H9 (cell line): ENCODE data around the gene HGS. TPM values are rescaled to one million over a fixed set of nuclear protein-coding genes. Genes with fewer than 3 reads are reported as not detected.

Source experiments
- DNase-seq: peaks from one replicate; pipeline ENCODE4 v3.0.0-alpha.2; 2017
- H2AFZ ChIP-seq: one replicate; pipeline ENCODE4 v1.6.1; 2013; ENCODE audit warnings: mild to moderate bottlenecking, low read length, control low read depth, moderate library complexity
- H2AK5ac ChIP-seq: 2 replicates; pipeline ENCODE4 v1.6.1; 2013; ENCODE audit warnings: low read length, control low read depth, mixed read lengths; ENCODE audit not compliant: insufficient read length
- H2BK120ac ChIP-seq: one replicate; pipeline ENCODE4 v1.6.1; 2013; ENCODE audit warnings: low read depth, mild to moderate bottlenecking, low read length, control low read depth, inconsistent platforms; ENCODE audit not compliant: poor library complexity, severe bottlenecking
- H2BK12ac ChIP-seq: 2 replicates; pipeline ENCODE4 v1.6.1; 2013; ENCODE audit warnings: low read length, control low read depth, mixed read lengths, low read depth; ENCODE audit not compliant: insufficient read length
- H2BK15ac ChIP-seq: 2 replicates; pipeline ENCODE4 v1.6.1; 2013; ENCODE audit warnings: low read depth, low read length, control low read depth
- H2BK20ac ChIP-seq: one replicate; pipeline ENCODE4 v1.6.1; 2013; ENCODE audit warnings: low read depth, mild to moderate bottlenecking, low read length, control low read depth, inconsistent platforms; ENCODE audit not compliant: poor library complexity, severe bottlenecking
- H2BK5ac ChIP-seq: 2 replicates; pipeline ENCODE4 v1.6.1; 2013; ENCODE audit warnings: low read length, control low read depth, mixed read lengths; ENCODE audit not compliant: insufficient read length
- H3K14ac ChIP-seq: 2 replicates; pipeline ENCODE4 v1.6.1; 2013; ENCODE audit warnings: low read length, control low read depth; ENCODE audit not compliant: insufficient read depth
- H3K18ac ChIP-seq: 2 replicates; pipeline ENCODE4 v1.6.1; 2013; ENCODE audit warnings: low read depth, mild to moderate bottlenecking, mixed read lengths, low read length, control low read depth; ENCODE audit not compliant: insufficient read length
- H3K23ac ChIP-seq: 2 replicates; pipeline ENCODE4 v1.6.1; 2013; ENCODE audit warnings: low read length, control low read depth, mixed read lengths, low read depth; ENCODE audit not compliant: insufficient read length
- H3K23me2 ChIP-seq: 2 replicates; pipeline ENCODE4 v1.6.1; 2013; ENCODE audit warnings: low read depth, mild to moderate bottlenecking, mixed read lengths, low read length, control low read depth; ENCODE audit not compliant: insufficient read length, poor library complexity, severe bottlenecking
- H3K27ac ChIP-seq: 2 replicates; pipeline ENCODE4 v1.5.1; 2013; ENCODE audit warnings: low read length, control low read depth, mixed read lengths, low read depth; ENCODE audit not compliant: insufficient read length
- H3K27me3 ChIP-seq: 2 replicates; pipeline ENCODE4 v1.6.1; 2013; ENCODE audit warnings: low read length, control low read depth, inconsistent platforms; ENCODE audit not compliant: insufficient read depth
- H3K4ac ChIP-seq: 2 replicates; pipeline ENCODE4 v1.6.1; 2013; ENCODE audit warnings: low read depth, mild to moderate bottlenecking, control low read depth, inconsistent platforms, low read length, moderate library complexity
- H3K4me1 ChIP-seq: 2 replicates; pipeline ENCODE4 v1.6.1; 2013; ENCODE audit warnings: low read length, control low read depth, inconsistent platforms; ENCODE audit not compliant: insufficient read depth
- H3K4me2 ChIP-seq: 2 replicates; pipeline ENCODE4 v1.6.1; 2013; ENCODE audit warnings: low read length, control low read depth, mixed read lengths; ENCODE audit not compliant: insufficient read length, insufficient read depth
- H3K56ac ChIP-seq: 2 replicates; pipeline ENCODE4 v1.6.1; 2013; ENCODE audit warnings: low read depth, mild to moderate bottlenecking, mixed read lengths, low read length, control low read depth; ENCODE audit not compliant: insufficient read length
- H3K79me1 ChIP-seq: 2 replicates; pipeline ENCODE4 v1.6.1; 2013; ENCODE audit warnings: low read depth, mild to moderate bottlenecking, moderate library complexity, low read length, control low read depth, inconsistent platforms; ENCODE audit not compliant: insufficient read depth, poor library complexity, severe bottlenecking
- H3K79me2 ChIP-seq: 2 replicates; pipeline ENCODE4 v1.6.1; 2013; ENCODE audit warnings: low read length, control low read depth, inconsistent platforms; ENCODE audit not compliant: insufficient read depth
- H3K9ac ChIP-seq: 2 replicates; pipeline ENCODE4 v1.6.1; 2013; ENCODE audit warnings: low read length, control low read depth, mixed read lengths; ENCODE audit not compliant: insufficient read length; ENCODE audit errors: extremely low read depth
- H3K9me3 ChIP-seq: one replicate; pipeline ENCODE4 v1.6.1; 2013; ENCODE audit warnings: low read depth, low read length, inconsistent platforms; ENCODE audit not compliant: control insufficient read depth
- H3T11ph ChIP-seq: one replicate; pipeline ENCODE4 v1.6.1; 2013; ENCODE audit warnings: mild to moderate bottlenecking, low read length, control low read depth, inconsistent platforms
- H4K20me1 ChIP-seq: one replicate; pipeline ENCODE4 v1.6.1; 2013; ENCODE audit not compliant: control insufficient read depth, insufficient read length, insufficient read depth
- H4K5ac ChIP-seq: 2 replicates; pipeline ENCODE4 v1.6.1; 2013; ENCODE audit warnings: low read depth, mild to moderate bottlenecking, mixed read lengths, low read length, control low read depth; ENCODE audit not compliant: insufficient read length
- H4K8ac ChIP-seq: replicated peaks from 2 replicates; pipeline ENCODE4 v1.6.1; 2013; ENCODE audit warnings: low read length, control low read depth, mixed read lengths, low read depth; ENCODE audit not compliant: insufficient read length
- H4K91ac ChIP-seq: 2 replicates; pipeline ENCODE4 v1.6.1; 2013; ENCODE audit warnings: low read depth, mild to moderate bottlenecking, moderate library complexity, mixed read lengths, low read length, control low read depth; ENCODE audit not compliant: insufficient read length
- H3K27ac Mint-ChIP-seq, 3 experiments: 2 replicates in 2 of 3; 3 replicates in 1 of 3; pipeline ENCODE4 v1.8.0; 2020 to 2021; ENCODE audit warnings: mixed read lengths in 3 of 3, mild to moderate bottlenecking in 1 of 3, moderate library complexity in 1 of 3
- H3K27me3 Mint-ChIP-seq: 2 replicates; pipeline ENCODE4 v1.8.0; 2021; ENCODE audit warnings: low read depth, mild to moderate bottlenecking, moderate library complexity, mixed read lengths
- H3K36me3 Mint-ChIP-seq, 3 experiments: 2 replicates in 2 of 3; 3 replicates in 1 of 3; pipeline ENCODE4 v1.8.0; 2020 to 2021; ENCODE audit warnings: low read depth in 3 of 3, mixed read lengths in 3 of 3; ENCODE audit not compliant: insufficient read depth in 1 of 3
- H3K4me1 Mint-ChIP-seq, 2 experiments: 2 replicates each; pipeline ENCODE4 v1.8.0; 2020; ENCODE audit warnings: mixed read lengths in 2 of 2
- H3K4me3 Mint-ChIP-seq, 2 experiments: 2 replicates in 1 of 2; 3 replicates in 1 of 2; pipeline ENCODE4 v1.8.0; 2020 to 2021; ENCODE audit warnings: mild to moderate bottlenecking in 2 of 2, mixed read lengths in 2 of 2, moderate library complexity in 1 of 2
- H3K9me3 Mint-ChIP-seq, 2 experiments: 2 replicates in 1 of 2; 3 replicates in 1 of 2; pipeline ENCODE4 v1.8.0; 2020; ENCODE audit warnings: mild to moderate bottlenecking in 2 of 2, mixed read lengths in 2 of 2, moderate library complexity in 1 of 2
- CTCF ChIP-seq: fragments of 200-600 bp; sonication (generic); conservative IDR thresholded peaks from 3 replicates; pipeline ENCODE4 v1.8.0; 2021; ENCODE audit warnings: antibody characterized with exemption, mild to moderate bottlenecking
- WGBS: extraction: QIAGEN DNeasy Blood & Tissue Kit; methylation state at CpG from one replicate; pipeline ENCODE4 v1.1.7; 2013; ENCODE audit warnings: missing lambda C conversion rate, low lambda C conversion rate, mixed read lengths; ENCODE audit not compliant: insufficient read length; ENCODE audit errors: extremely low coverage; 5-methylcytosine and 5-hydroxymethylcytosine counted together
- microRNA-seq: library from miRNA; unstranded; fragments of <30 nt; microRNA quantifications from one replicate; pipeline ENCODE4, GENCODE V29; 2020; ENCODE audit warnings: borderline microRNAs expressed
- total RNA-seq: library from RNA; stranded (reverse); gene quantifications from 2 replicates; pipeline ENCODE4 v1.2.1, GENCODE V29; 2021

Gene HGS
- total RNA-seq, 1 experiment from 2014 or later = 106 TPM

GRCh38 chr17:81741594-81742452 lies 58.0 kb downstream of the HGS start:
- Histone ChIP-seq H3K23me2 (no peaks in the 10 kb centered on the region), H2BK12ac (no peak overlapping the region), H3T11ph (no peak overlapping the region), H3K18ac (no peak overlapping the region), H2AK5ac (no peak overlapping the region), H4K8ac (no peak overlapping the region), H4K5ac (no peak overlapping the region), H3K4me2 (no peak overlapping the region), H3K27ac (no peak overlapping the region), H2AFZ (no peak overlapping the region), H3K14ac (no peak overlapping the region; the same call in 1 of the 2 replicates), H3K23ac (no peak overlapping the region), H3K9me3 (no peaks in the 10 kb centered on the region), H3K79me1 (no peaks in the 10 kb centered on the region), H3K56ac (no peak overlapping the region), H2BK15ac (no peak overlapping the region), H3K4ac (no peak overlapping the region), H3K27me3 (no peaks in the 10 kb centered on the region), H3K9ac (no peak overlapping the region), H2BK20ac (no peak overlapping the region), H3K79me2 (no peaks in the 10 kb centered on the region), H4K20me1 (no peaks in the 10 kb centered on the region), H4K91ac (no peak overlapping the region), H2BK120ac (no peak overlapping the region), H2BK5ac (no peak overlapping the region), H3K4me1 (no peaks in the 10 kb centered on the region)
- Mint-ChIP-seq H3K36me3 (no peaks in the 10 kb centered on the region), H3K9me3 (peaks cover 0 to 4% of the 10 kb centered on the region in 2 experiments; a peak in 2 of 5 replicates), H3K4me1 (no peaks in the 10 kb centered on the region), H3K27ac (no peak overlapping the region), H3K4me3 (no peak overlapping the region; a peak in 1 of 5 replicates), H3K27me3 (peaks cover 8% of the 10 kb centered on the region)
- WGBS = no CpG with 5 or more reads among the region's 26 CpGs
- TF ChIP-seq CTCF = no peak
- no peak for DNase-seq

Small RNAs within 50 kb of the gene (microRNA-seq; reads per million reads assigned to microRNA genes)
- gene MIR6786 = not detected

Other genes starting within 250 kb of the HGS start
- 4,136 and 4,160 TPM in 2 replicates for gene ACTG1, start 171.2 kb upstream of the HGS start, total RNA-seq
- 1.0 and 1.6 TPM in 2 replicates for gene FSCN2, start 155.6 kb upstream of the HGS start, total RNA-seq
- 54.0 and 54.8 TPM in 2 replicates for gene FAAP100, start 131.7 kb upstream of the HGS start, total RNA-seq
- 103 and 104 TPM in 2 replicates for gene NPLOC4, start 46.9 kb upstream of the HGS start, total RNA-seq
- 1.2 and 1.4 TPM in 2 replicates for gene TSPAN10, start 46.8 kb upstream of the HGS start, total RNA-seq
- gene PDE6G, start 27.5 kb upstream of the HGS start, total RNA-seq = 5.7 TPM in 2 replicates
- gene OXLD1, start 17.4 kb upstream of the HGS start, total RNA-seq = 20.2 and 25.0 TPM in 2 replicates
- 57.5 and 60.8 TPM in 2 replicates for gene CCDC137, start 17.3 kb upstream of the HGS start, total RNA-seq
- gene ARL16, start 214 bp upstream of the HGS start, total RNA-seq = 55.4 and 58.6 TPM in 2 replicates
- gene MRPL12, start 19.4 kb downstream of the HGS start, total RNA-seq = 140 and 146 TPM in 2 replicates
- 28.1 and 30.9 TPM in 2 replicates for gene SLC25A10, start 28.3 kb downstream of the HGS start, total RNA-seq
- gene GCGR, start 120.1 kb downstream of the HGS start, total RNA-seq = 0.24 and 0.26 TPM in 2 replicates
- gene MCRIP1, start 149.3 kb downstream of the HGS start, total RNA-seq = 117 and 118 TPM in 2 replicates
- 0.15 and 0.22 TPM in 2 replicates for gene PPP1R27, start 151.0 kb downstream of the HGS start, total RNA-seq
- gene P4HB, start 176.5 kb downstream of the HGS start, total RNA-seq = 364 and 366 TPM in 2 replicates
- 247 and 255 TPM in 2 replicates for gene ARHGDIA, start 187.3 kb downstream of the HGS start, total RNA-seq
- gene ALYREF, start 207.6 kb downstream of the HGS start, total RNA-seq = 212 and 219 TPM in 2 replicates
- 197 and 208 TPM in 2 replicates for gene ANAPC11, start 207.7 kb downstream of the HGS start, total RNA-seq
- gene NPB, start 218.2 kb downstream of the HGS start, total RNA-seq = 2.1 and 2.4 TPM in 2 replicates
- gene PCYT2, start 227.4 kb downstream of the HGS start, total RNA-seq = 24.5 and 24.9 TPM in 2 replicates
- 28.7 and 29.7 TPM in 2 replicates for gene SIRT7, start 234.2 kb downstream of the HGS start, total RNA-seq
- gene MAFG, start 243.7 kb downstream of the HGS start, total RNA-seq = 31.4 and 33.7 TPM in 2 replicates